ENCODE data around the gene LMAN2L.

DNA sequence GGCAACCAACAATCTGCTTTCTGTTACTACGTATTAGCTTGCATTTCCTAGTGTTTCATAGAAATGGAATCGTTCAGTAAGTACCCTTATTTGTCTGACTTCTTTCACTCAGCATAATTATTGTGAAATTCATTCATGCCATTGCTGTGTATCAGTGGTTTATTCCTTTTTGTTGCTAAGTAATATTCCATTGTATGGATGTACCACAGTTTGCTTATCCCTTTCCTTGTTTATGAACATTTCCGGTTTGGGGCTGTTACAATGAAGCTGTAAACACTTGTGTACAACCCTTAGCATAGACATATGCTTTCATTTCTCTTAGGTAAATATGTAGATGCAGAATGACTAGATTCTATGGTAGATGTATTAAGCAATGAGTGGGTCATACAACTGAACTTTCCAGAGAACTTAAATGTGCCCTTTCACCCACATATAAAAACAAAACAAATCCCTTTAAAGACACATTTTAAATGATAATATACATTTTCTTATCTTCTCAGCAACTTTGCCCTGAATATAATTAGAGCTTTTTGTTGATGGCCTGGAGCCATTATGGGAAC lies 75.4 kb downstream of the LMAN2L start:
- TF ChIP-seq, protein P1, sequence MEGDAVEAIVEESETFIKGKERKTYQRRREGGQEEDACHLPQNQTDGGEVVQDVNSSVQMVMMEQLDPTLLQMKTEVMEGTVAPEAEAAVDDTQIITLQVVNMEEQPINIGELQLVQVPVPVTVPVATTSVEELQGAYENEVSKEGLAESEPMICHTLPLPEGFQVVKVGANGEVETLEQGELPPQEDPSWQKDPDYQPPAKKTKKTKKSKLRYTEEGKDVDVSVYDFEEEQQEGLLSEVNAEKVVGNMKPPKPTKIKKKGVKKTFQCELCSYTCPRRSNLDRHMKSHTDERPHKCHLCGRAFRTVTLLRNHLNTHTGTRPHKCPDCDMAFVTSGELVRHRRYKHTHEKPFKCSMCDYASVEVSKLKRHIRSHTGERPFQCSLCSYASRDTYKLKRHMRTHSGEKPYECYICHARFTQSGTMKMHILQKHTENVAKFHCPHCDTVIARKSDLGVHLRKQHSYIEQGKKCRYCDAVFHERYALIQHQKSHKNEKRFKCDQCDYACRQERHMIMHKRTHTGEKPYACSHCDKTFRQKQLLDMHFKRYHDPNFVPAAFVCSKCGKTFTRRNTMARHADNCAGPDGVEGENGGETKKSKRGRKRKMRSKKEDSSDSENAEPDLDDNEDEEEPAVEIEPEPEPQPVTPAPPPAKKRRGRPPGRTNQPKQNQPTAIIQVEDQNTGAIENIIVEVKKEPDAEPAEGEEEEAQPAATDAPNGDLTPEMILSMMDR (IDR thresholded peaks at IDR 0.05): no peak
- no peak for TF ChIP-seq EZH2 (IDR thresholded peaks at IDR 0.05; ENCODE audit: borderline replicate concordance, insufficient read depth, low read depth, low read length, poor library complexity, severe bottlenecking)

Data from B cell (primary cell).